HG03439 (cell line): ENCODE data around the gene GTF2IRD1.

Experiments
- ATAC-seq: cut with Tn5 transposase; IDR thresholded peaks from one replicate; pipeline ENCODE4 v1.9.1; 2021; ENCODE audit warnings: mild to moderate bottlenecking, moderate library complexity; ENCODE audit not compliant: unreplicated experiment

GTF2IRD1 gene

GRCh38 chr7:74583630-74584029 is 129.9 kb downstream of the GTF2IRD1 start:
- no peak for ATAC-seq

GRCh38 chr7:74584160-74584954 is 130.7 kb downstream of the GTF2IRD1 start:
- no peak for ATAC-seq

- ATAC-seq: no peak
Observed at GRCh38 chr7:74585844-74586243, 132.1 kb downstream of the GTF2IRD1 start.

DNA sequence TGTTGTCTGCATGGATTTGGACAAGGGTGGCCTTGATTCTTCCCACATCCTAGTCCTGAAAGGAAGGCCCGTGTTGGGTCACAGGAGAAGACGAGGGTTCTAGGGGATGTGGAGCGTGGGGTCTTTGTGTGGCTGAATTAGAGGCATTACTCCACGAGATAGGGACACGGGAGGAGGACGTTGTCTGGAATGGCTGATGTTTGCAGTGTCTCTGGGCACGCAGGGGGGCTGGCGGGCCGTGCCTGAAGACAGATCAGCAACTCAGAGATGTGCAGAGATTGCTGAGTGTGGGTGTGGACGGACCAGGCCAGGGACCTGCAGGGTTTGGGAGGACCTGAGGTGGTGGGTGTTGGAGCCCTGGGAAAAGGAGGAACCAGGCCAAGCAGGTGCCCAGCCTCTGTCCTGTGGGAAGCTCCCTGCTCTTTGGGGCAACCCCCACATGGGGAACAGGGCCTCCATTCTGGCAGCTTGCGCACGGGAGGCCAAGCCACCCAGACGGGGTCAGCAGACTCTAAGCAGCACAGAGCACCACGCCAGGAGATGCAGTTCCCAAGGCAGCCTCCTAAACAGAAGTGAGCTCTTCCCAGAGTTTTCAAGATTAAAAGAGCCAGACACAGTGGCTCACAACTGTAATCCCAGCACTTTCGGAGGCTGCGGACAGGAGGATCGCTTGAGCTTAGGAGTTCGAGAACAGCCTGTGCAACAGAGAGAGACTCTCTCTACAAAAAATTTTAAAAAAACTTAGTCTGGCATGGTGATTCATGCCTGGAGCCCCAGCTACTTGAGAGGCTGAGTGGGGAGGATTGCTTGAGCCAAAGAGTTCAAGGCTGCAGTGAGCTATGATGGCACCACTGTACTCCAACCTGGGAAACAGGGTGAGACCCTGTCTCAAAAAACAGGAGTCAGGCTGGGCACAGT is 132.8 kb downstream of the GTF2IRD1 start:
- no peak for ATAC-seq

- peak; percentile 53 for ATAC-seq
Observed at GRCh38 chr7:74587435-74588126, 133.9 kb downstream of the GTF2IRD1 start.

GRCh38 chr7:74590813-74591212 is 137.1 kb downstream of the GTF2IRD1 start:
- ATAC-seq: no peak

GRCh38 chr7:74598558-74598957 is 144.9 kb downstream of the GTF2IRD1 start:
- no peak for ATAC-seq

GRCh38 chr7:74599244-74599643 is 145.5 kb downstream of the GTF2IRD1 start:
- no peak for ATAC-seq

DNA sequence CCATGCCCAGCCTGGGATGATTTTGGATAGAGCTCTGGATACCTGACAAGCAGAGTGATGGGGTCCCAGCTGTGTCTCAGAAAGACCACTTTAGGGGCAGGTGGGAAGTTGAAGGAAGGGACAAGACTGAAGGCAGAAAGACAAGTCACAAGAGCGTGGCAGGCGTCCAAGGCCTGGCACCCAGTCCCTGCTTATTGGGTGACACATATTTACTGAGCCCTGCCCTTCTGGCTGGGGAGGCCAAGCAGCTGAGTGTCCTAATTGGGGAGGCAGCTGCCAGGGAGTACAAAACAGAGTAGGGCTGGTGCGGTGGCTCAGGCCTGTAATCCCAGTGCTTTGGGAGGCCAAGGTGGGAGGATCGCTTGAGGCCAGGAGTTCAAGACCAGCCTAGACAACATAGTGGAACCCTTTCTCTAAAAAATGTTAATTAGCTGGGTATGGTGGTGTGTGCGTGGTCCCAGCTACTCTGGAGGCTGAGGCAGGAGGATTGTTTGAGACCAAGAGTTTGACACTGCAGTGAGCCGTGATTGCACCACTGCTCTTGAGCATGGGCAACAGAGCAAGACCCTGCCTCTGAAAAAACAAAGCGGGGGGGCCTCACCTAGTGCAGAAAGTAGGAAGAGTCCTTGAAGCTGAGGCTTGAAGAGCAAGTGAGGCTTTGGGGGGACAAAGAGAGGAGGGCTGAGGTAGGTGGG is 150.8 kb downstream of the GTF2IRD1 start:
- no peak for ATAC-seq

DNA sequence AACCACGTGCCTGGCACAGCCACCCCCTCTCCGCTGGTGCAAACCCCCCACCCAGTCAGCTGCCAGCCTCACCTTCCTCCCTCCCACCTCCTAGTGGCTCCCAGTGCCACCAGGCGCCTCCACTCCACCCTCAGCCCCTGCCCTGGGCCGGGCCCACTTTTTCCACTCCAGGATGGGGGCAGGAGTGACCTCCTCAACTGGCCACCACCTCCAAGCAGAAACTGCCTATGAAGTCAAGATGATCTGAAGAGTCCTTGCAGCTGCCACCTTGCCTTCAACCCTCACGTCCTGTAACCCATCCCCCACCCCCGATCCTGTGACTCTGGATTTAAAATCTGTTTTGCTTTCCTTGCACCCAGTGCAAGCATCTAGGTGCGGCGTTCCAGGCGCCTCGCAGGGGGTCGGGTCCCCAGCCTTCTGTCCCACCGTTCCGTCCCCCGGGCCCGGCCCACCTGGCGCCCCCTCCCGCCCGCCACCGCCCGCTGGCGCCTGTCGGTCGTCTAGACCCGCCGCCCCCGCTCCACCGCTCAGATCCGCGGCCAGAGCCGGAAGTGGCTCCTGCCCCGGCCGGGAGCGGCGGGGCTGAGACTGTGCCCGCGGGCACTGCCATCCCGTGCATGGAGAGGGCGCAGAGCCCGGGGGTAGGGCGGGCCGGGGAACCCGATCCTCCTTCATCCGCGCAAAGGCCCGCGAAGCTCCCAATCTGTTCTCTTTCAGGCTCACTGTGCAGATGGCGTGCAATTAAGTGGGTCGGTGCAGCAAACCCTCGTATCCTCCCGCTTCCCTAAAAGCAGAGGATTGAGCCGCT is 152.6 kb downstream of the GTF2IRD1 start:
- ATAC-seq: peak; percentile 67

- ATAC-seq: no peak
Observed at GRCh38 chr7:74606909-74607510, 153.3 kb downstream of the GTF2IRD1 start.

DNA sequence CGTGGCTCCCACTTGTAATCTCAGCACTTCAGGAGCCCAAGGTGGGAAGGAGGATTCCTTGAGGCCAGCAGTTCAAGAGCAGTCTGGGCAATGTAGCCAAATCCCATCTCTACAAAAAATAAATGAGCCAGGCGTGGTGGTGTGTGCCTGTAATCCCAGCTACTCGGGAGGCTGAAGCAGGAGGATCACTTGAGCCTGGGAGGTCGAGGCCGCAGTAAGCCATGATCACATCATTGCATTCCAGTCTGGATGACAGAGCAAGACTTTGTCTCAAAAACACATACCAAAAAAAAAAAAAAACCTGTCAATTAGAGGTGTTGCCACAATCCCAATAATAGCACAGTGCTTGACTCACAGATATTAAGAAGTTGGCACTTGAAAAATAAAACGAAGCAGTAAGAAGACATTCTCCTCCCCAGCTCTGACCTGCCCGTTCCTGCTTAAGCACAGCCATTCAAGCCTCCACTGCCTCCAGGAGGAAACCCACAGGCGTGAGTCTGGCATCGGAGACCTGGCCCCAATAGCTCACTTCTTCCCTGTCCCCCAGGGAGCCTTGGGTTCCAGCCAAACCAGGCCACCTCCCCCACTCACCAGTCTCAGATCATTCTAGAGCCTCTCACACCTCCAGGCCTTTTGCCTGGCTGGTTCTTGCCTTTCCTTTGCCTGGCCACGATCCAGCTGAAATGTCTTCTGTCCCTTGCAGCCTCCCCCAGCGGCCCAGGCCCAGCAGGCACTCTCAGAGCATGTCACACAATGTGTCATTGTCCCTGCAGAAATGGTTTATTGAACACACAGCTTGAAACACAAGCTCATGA is 158.5 kb downstream of the GTF2IRD1 start:
- ATAC-seq: no peak

DNA sequence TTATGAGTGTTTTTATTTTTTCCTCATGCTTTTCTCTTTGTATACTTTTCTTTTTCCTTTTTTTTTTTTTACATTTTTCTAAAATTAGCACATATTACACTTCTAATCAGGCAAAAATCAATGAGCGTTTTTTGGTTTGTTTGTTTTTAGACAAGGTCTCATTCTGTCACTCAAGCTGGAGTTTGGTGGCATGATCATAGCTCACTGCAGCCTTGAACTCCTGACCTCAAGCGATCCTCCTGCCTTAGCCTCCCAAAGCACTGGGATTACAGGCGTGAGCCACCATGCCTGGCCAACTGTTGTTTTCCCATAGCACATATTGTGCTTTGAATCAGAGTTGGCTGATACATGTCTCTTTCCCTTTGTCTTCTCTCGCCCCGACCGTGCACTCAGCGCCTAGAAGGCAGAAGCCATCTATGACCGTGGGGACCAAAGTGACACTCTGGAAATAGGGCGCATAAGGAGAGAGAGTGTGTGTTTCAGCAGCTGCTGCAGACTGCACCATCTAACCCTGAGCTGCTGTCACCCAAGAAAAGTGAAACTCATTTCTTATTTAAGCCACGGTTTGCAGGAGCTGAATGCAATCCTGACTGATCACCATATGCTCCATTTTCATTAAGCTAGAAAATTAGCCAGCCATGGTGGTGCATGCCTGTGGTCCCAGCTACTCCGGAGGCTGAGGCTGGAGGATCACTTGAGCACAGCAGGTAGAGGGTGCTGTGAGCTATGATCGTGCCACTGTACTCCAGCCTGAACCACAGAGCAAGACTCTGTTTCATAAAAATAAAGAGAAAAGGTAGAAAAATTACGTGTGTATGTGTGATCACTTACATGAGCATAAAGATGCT is 162.5 kb downstream of the GTF2IRD1 start:
- ATAC-seq: no peak

- ATAC-seq: no peak
Observed at GRCh38 chr7:74617180-74617744, 163.6 kb downstream of the GTF2IRD1 start.

DNA sequence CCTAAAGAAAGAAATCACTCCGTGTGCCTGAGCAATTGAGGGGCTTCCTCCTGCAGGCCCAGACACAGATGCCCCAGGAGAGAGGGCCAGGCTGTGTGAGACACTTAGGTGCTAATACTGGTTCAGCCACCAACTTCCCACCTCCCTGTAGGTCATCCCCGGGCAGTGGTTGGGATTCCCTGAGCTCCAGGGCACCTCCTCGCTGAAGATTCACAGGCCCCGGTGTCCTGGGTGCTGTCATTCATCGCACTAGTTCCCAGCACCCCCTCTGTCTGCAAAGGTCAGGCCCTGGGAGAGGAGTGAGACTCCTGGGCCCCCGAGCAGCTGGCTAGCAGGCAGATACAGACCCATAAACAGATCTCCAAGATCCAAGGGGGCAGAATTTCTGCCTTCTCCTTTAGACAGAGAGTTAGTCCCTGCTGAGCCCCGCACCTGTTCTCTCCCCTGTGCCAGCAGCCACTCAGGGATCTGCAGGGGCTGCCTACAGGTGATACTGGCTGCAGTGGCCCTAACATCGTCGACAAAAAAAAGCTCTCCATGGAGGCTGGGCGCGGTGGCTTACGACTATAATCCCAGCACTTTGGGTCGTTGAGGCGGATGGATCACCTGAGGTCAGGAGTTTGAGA is 165.6 kb downstream of the GTF2IRD1 start:
- ATAC-seq: no peak

- ATAC-seq: no peak
Observed at GRCh38 chr7:74622228-74622749, 168.6 kb downstream of the GTF2IRD1 start.

GRCh38 chr7:74623135-74623534 is 169.4 kb downstream of the GTF2IRD1 start:
- no peak for ATAC-seq
